RWPE2 (cell line): ENCODE data around the gene PTX4.

Experiments
- ATAC-seq: fragments of 200-7000 bp; cut with Tn5 transposase; 3 replicates; pipeline ENCODE4 v1.9.1; 2021; ENCODE audit warnings: low read depth
- DNase-seq: peaks from one replicate; pipeline ENCODE4 v3.0.0-alpha.2; 2020; ENCODE audit warnings: low spot score
- H3K27ac ChIP-seq: fragments of 450-650 bp; 2 replicates; pipeline ENCODE4 v1.5.1; 2017; ENCODE audit warnings: mild to moderate bottlenecking; ENCODE audit not compliant: poor library complexity, severe bottlenecking
- H3K27me3 ChIP-seq: fragments of 250-450 bp; sonication (Bioruptor Pico); 2 replicates; pipeline ENCODE4 v1.5.1; 2021; ENCODE audit warnings: mild to moderate bottlenecking, moderate library complexity; ENCODE audit not compliant: insufficient read depth, poor library complexity, severe bottlenecking
- H3K36me3 ChIP-seq: fragments of 250-450 bp; sonication (Bioruptor Pico); 2 replicates; pipeline ENCODE4 v1.5.1; 2020; ENCODE audit warnings: low read depth, mild to moderate bottlenecking, moderate library complexity
- H3K4me1 ChIP-seq: fragments of 250-450 bp; sonication (Bioruptor Pico); 2 replicates; pipeline ENCODE4 v1.5.1; 2021; ENCODE audit warnings: mild to moderate bottlenecking, moderate library complexity; ENCODE audit not compliant: insufficient read depth, poor library complexity, severe bottlenecking
- H3K4me3 ChIP-seq: fragments of 250-450 bp; sonication (Bioruptor Pico); 2 replicates; pipeline ENCODE4 v1.5.1; 2021; ENCODE audit warnings: mild to moderate bottlenecking, moderate library complexity; ENCODE audit not compliant: severe bottlenecking
- H3K9me3 ChIP-seq: fragments of 250-450 bp; sonication (Bioruptor Pico); 2 replicates; pipeline ENCODE4 v1.5.1; 2021; ENCODE audit warnings: mild to moderate bottlenecking, moderate library complexity; ENCODE audit not compliant: severe bottlenecking
- CTCF ChIP-seq: fragments of 450-650 bp; IDR thresholded peaks from one replicate; pipeline ENCODE4 v1.5.1; 2017; ENCODE audit warnings: mild to moderate bottlenecking, moderate library complexity; ENCODE audit not compliant: poor library complexity, severe bottlenecking

PTX4 gene

GRCh38 chr16:1448536-1449116 is 40.1 kb downstream of the PTX4 start:
- DNase-seq: no peak
- Histone ChIP-seq H3K4me3 (no peak overlapping the region), H3K27me3 (no peaks in the 10 kb centered on the region), H3K4me1 (no peaks in the 10 kb centered on the region), H3K9me3 (no peaks in the 10 kb centered on the region), H3K27ac (no peak overlapping the region), H3K36me3 (no peaks in the 10 kb centered on the region)
- no peak for TF ChIP-seq CTCF
- no peak for ATAC-seq

- Histone ChIP-seq H3K9me3 (no peaks in the 10 kb centered on the region), H3K36me3 (no peaks in the 10 kb centered on the region), H3K4me1 (no peaks in the 10 kb centered on the region), H3K27me3 (no peaks in the 10 kb centered on the region), H3K4me3 (no peak overlapping the region), H3K27ac (no peak overlapping the region)
- no peak for TF ChIP-seq CTCF
- no peak for DNase-seq
- no peak for ATAC-seq
These were observed 40.8 kb downstream of the PTX4 start for GRCh38 chr16:1447965-1448364.

- DNase-seq: no peak
- Histone ChIP-seq H3K36me3 (no peaks in the 10 kb centered on the region), H3K9me3 (no peaks in the 10 kb centered on the region), H3K27ac (no peak overlapping the region), H3K4me1 (no peaks in the 10 kb centered on the region), H3K27me3 (no peaks in the 10 kb centered on the region), H3K4me3 (no peak overlapping the region)
- TF ChIP-seq CTCF: no peak
- no peak for ATAC-seq
These were observed 42.3 kb downstream of the PTX4 start for GRCh38 chr16:1446296-1447080.

- no peak overlapping the region for H3K4me3 ChIP-seq
- no peak overlapping the region for H3K27ac ChIP-seq
- ATAC-seq (no peak), DNase-seq (no peak)
- H3K27me3 ChIP-seq: no peaks in the 10 kb centered on the region
- TF ChIP-seq CTCF: no peak
- H3K4me1 ChIP-seq: no peaks in the 10 kb centered on the region
- no peaks in the 10 kb centered on the region for H3K36me3 ChIP-seq
- H3K9me3 ChIP-seq: no peaks in the 10 kb centered on the region
These were observed 43.1 kb downstream of the PTX4 start for GRCh38 chr16:1445518-1446203.
